Measurements from ENCODE around the gene PTPRT.

Gene PTPRT

GRCh38 chr20:42130810-42131596 lies 1058.7 kb downstream of the PTPRT start:
- DNase-seq = no peak
- H3K9me3 ChIP-seq = no peaks in the 10 kb centered on the region
- no peaks in the 10 kb centered on the region for H3K36me3 ChIP-seq
- H3K4me1 ChIP-seq = no peaks in the 10 kb centered on the region
- TF ChIP-seq CTCF (IDR thresholded peaks at IDR 0.05; ENCODE audit: low read depth, low read length) = no peak
- no peak overlapping the region for H3K4me3 ChIP-seq (ENCODE audit: low read depth, low read length)
- no peaks in the 10 kb centered on the region for H3K27me3 ChIP-seq

GRCh38 chr20:42125426-42125825 lies 1064.3 kb downstream of the PTPRT start:
- DNase-seq = no peak
- Histone ChIP-seq H3K27me3 (no peaks in the 10 kb centered on the region), H3K4me1 (peaks cover 2% of the 10 kb centered on the region; the same call in 1 of the 2 replicates), H3K4me3 (ENCODE audit: low read depth, low read length) (no peak overlapping the region), H3K9me3 (no peaks in the 10 kb centered on the region), H3K36me3 (no peaks in the 10 kb centered on the region)
- TF ChIP-seq CTCF (IDR thresholded peaks at IDR 0.05; ENCODE audit: low read depth, low read length) = no peak

GRCh38 chr20:42123981-42124473 lies 1065.7 kb downstream of the PTPRT start:
- no peak for TF ChIP-seq CTCF (IDR thresholded peaks at IDR 0.05; ENCODE audit: low read depth, low read length)
- Histone ChIP-seq H3K9me3 (no peaks in the 10 kb centered on the region), H3K36me3 (no peaks in the 10 kb centered on the region), H3K27me3 (no peaks in the 10 kb centered on the region), H3K4me3 (ENCODE audit: low read depth, low read length) (no peak overlapping the region), H3K4me1 (peaks cover 2% of the 10 kb centered on the region; the same call in 1 of the 2 replicates)
- DNase-seq = no peak

- no peak for TF ChIP-seq CTCF (IDR thresholded peaks at IDR 0.05; ENCODE audit: low read depth, low read length)
- H3K36me3 ChIP-seq = no peaks in the 10 kb centered on the region
- H3K4me3 ChIP-seq (ENCODE audit: low read depth, low read length) = no peak overlapping the region
- H3K9me3 ChIP-seq = no peaks in the 10 kb centered on the region
- H3K4me1 ChIP-seq = no peaks in the 10 kb centered on the region
- no peaks in the 10 kb centered on the region for H3K27me3 ChIP-seq
- DNase-seq = no peak
Measured at GRCh38 chr20:42118409-42119125, 1071.1 kb downstream of the PTPRT start.

- H3K4me1 ChIP-seq = no peaks in the 10 kb centered on the region
- no peaks in the 10 kb centered on the region for H3K9me3 ChIP-seq
- TF ChIP-seq CTCF (IDR thresholded peaks at IDR 0.05; ENCODE audit: low read depth, low read length) = no peak
- H3K36me3 ChIP-seq = no peaks in the 10 kb centered on the region
- H3K4me3 ChIP-seq (ENCODE audit: low read depth, low read length) = no peak overlapping the region
- no peaks in the 10 kb centered on the region for H3K27me3 ChIP-seq
- no peak for DNase-seq
Measured at GRCh38 chr20:42118001-42118400, 1071.7 kb downstream of the PTPRT start.

GRCh38 chr20:42113236-42113635 lies 1076.5 kb downstream of the PTPRT start:
- no peak for TF ChIP-seq CTCF (IDR thresholded peaks at IDR 0.05; ENCODE audit: low read depth, low read length)
- Histone ChIP-seq H3K9me3 (no peaks in the 10 kb centered on the region), H3K36me3 (no peaks in the 10 kb centered on the region), H3K4me1 (no peaks in the 10 kb centered on the region), H3K27me3 (no peaks in the 10 kb centered on the region), H3K4me3 (ENCODE audit: low read depth, low read length) (no peak overlapping the region)
- DNase-seq = no peak
